Loucy (cell line): ENCODE measurements around the gene ZNF280A.

Source experiments
- H2AFZ ChIP-seq: fragments of 200-600 bp; sonication (generic); 2 replicates; pipeline ENCODE4 v1.6.0; 2016; ENCODE audit warnings: antibody characterized with exemption, mild to moderate bottlenecking, low read length, moderate library complexity
- H3F3A ChIP-seq: fragments of 200-600 bp; 2 replicates; pipeline ENCODE4 v1.6.0; 2016; ENCODE audit warnings: antibody characterized with exemption, low read depth, mild to moderate bottlenecking
- H3K27me3 ChIP-seq: fragments of 200-600 bp; sonication (generic); 2 replicates; pipeline ENCODE4 v1.6.1; 2014; ENCODE audit warnings: low read length, mild to moderate bottlenecking; ENCODE audit not compliant: insufficient read depth, poor library complexity, severe bottlenecking
- H3K36me3 ChIP-seq: fragments of 200-600 bp; sonication (generic); 2 replicates; pipeline ENCODE4 v1.6.1; 2016; ENCODE audit warnings: low read length; ENCODE audit not compliant: insufficient read depth
- H3K4me1 ChIP-seq: fragments of 200-600 bp; sonication (generic); 2 replicates; pipeline ENCODE4 v1.5.1; 2014; ENCODE audit warnings: low read length, mild to moderate bottlenecking; ENCODE audit not compliant: insufficient read depth, poor library complexity, severe bottlenecking
- H3K4me2 ChIP-seq: fragments of 200-600 bp; sonication (generic); 2 replicates; pipeline ENCODE4 v1.6.0; 2014; ENCODE audit warnings: antibody characterized with exemption, low read length, low read depth, mild to moderate bottlenecking; ENCODE audit not compliant: poor library complexity, severe bottlenecking
- H3K4me3 ChIP-seq: fragments of 200-600 bp; sonication (generic); 2 replicates; pipeline ENCODE4 v1.5.1; 2014; ENCODE audit warnings: low read length, mild to moderate bottlenecking, mixed read lengths; ENCODE audit not compliant: poor library complexity, severe bottlenecking
- H3K79me2 ChIP-seq: fragments of 200-600 bp; sonication (generic); 2 replicates; pipeline ENCODE4 v1.6.1; 2014; ENCODE audit warnings: low read length; ENCODE audit not compliant: insufficient read depth
- H3K9ac ChIP-seq: fragments of 200-600 bp; sonication (generic); 2 replicates; pipeline ENCODE4 v1.6.0; 2014; ENCODE audit warnings: mild to moderate bottlenecking, low read depth, low read length, moderate library complexity; ENCODE audit not compliant: poor library complexity, severe bottlenecking
- H3K9me2 ChIP-seq: fragments of 200-600 bp; sonication (generic); replicated peaks from 2 replicates; pipeline ENCODE4 v1.6.1; 2016; ENCODE audit warnings: low read depth, low read length, mixed read lengths
- H3K9me3 ChIP-seq: fragments of 200-600 bp; sonication (generic); 2 replicates; pipeline ENCODE4 v1.6.1; 2014; ENCODE audit warnings: mild to moderate bottlenecking, antibody characterized with exemption, low read length, low read depth; ENCODE audit not compliant: insufficient read depth
- H4K20me1 ChIP-seq: fragments of 200-600 bp; sonication (generic); 2 replicates; pipeline ENCODE4 v1.6.0; 2014; ENCODE audit warnings: antibody characterized with exemption, low read length, mild to moderate bottlenecking; ENCODE audit not compliant: insufficient read depth, poor library complexity, severe bottlenecking
- EZH2phosphoT487 ChIP-seq: fragments of 200-600 bp; IDR thresholded peaks from 2 replicates; pipeline ENCODE4 v1.6.1; 2018; ENCODE audit warnings: antibody characterized with exemption, mild to moderate bottlenecking, moderate library complexity, borderline replicate concordance
- TF ChIP-seq, protein P1 (sequence below): fragments of 200-600 bp; sonication (generic); conservative IDR thresholded peaks from 2 replicates; pipeline ENCODE4 v1.5.1; 2014; ENCODE audit warnings: mild to moderate bottlenecking, antibody characterized with exemption, low read length

ZNF280A gene

DNA sequence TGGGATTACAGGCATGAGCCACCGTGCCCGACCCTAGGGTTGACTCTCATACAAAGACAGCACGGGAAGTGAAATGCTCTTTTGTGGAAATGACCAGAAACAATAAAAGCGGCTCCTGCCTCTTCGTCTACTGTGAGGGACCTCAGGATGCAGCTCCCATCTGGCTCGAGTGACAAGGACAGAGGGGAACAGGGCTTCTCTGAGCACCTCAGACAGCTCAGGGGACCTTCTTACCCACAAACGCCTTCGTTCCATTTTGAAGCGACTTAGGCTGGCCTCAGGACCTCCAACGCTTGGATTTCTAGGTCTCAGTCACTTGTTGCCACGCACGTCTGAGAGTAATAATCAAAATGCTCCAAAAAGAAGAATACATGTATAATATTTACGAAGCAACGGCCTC lies 36.5 kb upstream of the ZNF280A start:
- TF ChIP-seq, protein P1, sequence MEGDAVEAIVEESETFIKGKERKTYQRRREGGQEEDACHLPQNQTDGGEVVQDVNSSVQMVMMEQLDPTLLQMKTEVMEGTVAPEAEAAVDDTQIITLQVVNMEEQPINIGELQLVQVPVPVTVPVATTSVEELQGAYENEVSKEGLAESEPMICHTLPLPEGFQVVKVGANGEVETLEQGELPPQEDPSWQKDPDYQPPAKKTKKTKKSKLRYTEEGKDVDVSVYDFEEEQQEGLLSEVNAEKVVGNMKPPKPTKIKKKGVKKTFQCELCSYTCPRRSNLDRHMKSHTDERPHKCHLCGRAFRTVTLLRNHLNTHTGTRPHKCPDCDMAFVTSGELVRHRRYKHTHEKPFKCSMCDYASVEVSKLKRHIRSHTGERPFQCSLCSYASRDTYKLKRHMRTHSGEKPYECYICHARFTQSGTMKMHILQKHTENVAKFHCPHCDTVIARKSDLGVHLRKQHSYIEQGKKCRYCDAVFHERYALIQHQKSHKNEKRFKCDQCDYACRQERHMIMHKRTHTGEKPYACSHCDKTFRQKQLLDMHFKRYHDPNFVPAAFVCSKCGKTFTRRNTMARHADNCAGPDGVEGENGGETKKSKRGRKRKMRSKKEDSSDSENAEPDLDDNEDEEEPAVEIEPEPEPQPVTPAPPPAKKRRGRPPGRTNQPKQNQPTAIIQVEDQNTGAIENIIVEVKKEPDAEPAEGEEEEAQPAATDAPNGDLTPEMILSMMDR = no peak
- TF ChIP-seq EZH2phosphoT487 = no peak
- H3K9me3 ChIP-seq = no peaks in the 10 kb centered on the region
- no peak overlapping the region for H2AFZ ChIP-seq
- no peak overlapping the region for H3K9ac ChIP-seq
- no peaks in the 10 kb centered on the region for H3K36me3 ChIP-seq
- H3K4me2 ChIP-seq = no peak overlapping the region
- no peaks in the 10 kb centered on the region for H3F3A ChIP-seq
- no peaks in the 10 kb centered on the region for H3K27me3 ChIP-seq
- no peaks in the 10 kb centered on the region for H3K79me2 ChIP-seq
- H3K4me1 ChIP-seq = no peaks in the 10 kb centered on the region
- H3K4me3 ChIP-seq = no peak overlapping the region
- no peaks in the 10 kb centered on the region for H4K20me1 ChIP-seq
- H3K9me2 ChIP-seq = no peaks in the 10 kb centered on the region

DNA sequence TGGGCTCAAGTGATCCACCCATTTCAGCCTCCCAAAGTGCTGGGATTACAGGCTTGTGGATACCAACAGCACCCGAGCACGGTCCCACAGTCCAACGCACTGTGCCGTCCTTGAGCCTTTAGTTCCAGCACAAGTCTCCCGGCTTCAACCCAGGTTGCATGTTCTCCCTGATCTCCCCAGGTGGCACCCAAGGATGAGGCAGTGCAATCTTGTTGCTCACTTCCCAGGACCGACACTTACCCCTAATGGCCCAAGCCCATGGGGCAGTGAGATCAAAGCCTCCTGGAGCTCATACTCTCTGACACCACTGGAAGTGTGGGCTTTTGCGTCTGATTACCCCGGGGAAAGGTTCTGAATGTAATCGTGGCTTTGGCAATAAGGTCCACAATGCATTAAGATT lies 35.5 kb upstream of the ZNF280A start:
- H3K9me3 ChIP-seq = no peaks in the 10 kb centered on the region
- H2AFZ ChIP-seq = no peak overlapping the region
- no peak overlapping the region for H3K4me2 ChIP-seq
- no peaks in the 10 kb centered on the region for H3K79me2 ChIP-seq
- H3K4me1 ChIP-seq = no peaks in the 10 kb centered on the region
- H3K4me3 ChIP-seq = no peak overlapping the region
- no peaks in the 10 kb centered on the region for H4K20me1 ChIP-seq
- no peak overlapping the region for H3K9ac ChIP-seq
- no peaks in the 10 kb centered on the region for H3F3A ChIP-seq
- no peaks in the 10 kb centered on the region for H3K27me3 ChIP-seq
- no peaks in the 10 kb centered on the region for H3K9me2 ChIP-seq
- TF ChIP-seq, protein P1 = no peak
- TF ChIP-seq EZH2phosphoT487 = no peak
- no peaks in the 10 kb centered on the region for H3K36me3 ChIP-seq

DNA sequence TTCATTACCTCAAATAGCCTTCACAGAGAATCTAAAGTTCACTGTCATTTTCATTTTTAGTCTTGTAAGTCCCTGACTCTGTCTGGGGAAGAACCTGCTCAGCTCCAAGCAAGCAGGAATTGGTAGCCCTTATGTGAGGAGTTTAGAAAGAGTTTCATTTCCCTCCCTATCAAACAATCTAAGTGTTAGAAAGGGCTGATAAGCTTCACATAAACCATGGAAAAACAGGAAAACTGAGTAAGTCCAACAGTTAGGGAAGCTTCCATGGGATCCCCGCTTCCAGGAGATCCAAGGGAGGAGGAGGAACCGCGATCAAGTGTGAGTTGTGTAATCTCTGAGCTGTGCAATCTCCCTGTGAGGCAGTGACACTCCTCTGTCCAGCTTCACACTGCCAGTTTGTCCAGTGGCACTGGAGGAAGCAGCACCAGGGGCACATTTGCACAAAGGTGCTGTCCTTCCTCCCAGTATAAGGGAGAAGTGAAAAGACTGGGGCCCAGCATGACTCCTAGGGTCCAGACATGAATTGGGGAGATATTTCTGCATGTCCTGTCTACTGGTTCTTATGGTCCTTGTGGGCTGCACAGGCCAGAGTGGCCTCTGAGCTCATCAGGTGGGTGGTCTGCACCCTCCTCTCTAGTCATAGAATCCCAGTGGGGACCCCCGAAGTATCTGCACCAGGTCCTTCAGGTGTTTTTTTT lies 34.7 kb upstream of the ZNF280A start:
- no peaks in the 10 kb centered on the region for H3K9me2 ChIP-seq
- H2AFZ ChIP-seq = no peak overlapping the region
- H3K27me3 ChIP-seq = no peaks in the 10 kb centered on the region
- H3K9me3 ChIP-seq = no peaks in the 10 kb centered on the region
- H3K4me1 ChIP-seq = no peaks in the 10 kb centered on the region
- no peaks in the 10 kb centered on the region for H4K20me1 ChIP-seq
- no peaks in the 10 kb centered on the region for H3F3A ChIP-seq
- H3K4me3 ChIP-seq = no peak overlapping the region
- no peak overlapping the region for H3K9ac ChIP-seq
- TF ChIP-seq EZH2phosphoT487 = no peak
- TF ChIP-seq, protein P1 = no peak
- H3K4me2 ChIP-seq = no peak overlapping the region
- no peaks in the 10 kb centered on the region for H3K79me2 ChIP-seq
- H3K36me3 ChIP-seq = no peaks in the 10 kb centered on the region
